Measurements from ENCODE around the gene SF3B1. TPM values are rescaled to one million over a fixed set of nuclear protein-coding genes. Genes with fewer than 3 reads are reported as not detected.
"Not testable (repeated sequence)": the region's sequence is repeated elsewhere in the genome, so short reads cannot be mapped to it uniquely, and the experiment has no call there.

SF3B1 gene
- total RNA-seq, 1 donor from 2014 or later = 370 TPM

GRCh38 chr2:197378086-197378485 lies 56.7 kb downstream of the SF3B1 start:
- no peak for DNase-seq (ENCODE audit: low spot score, unreplicated experiment)
- Mint-ChIP-seq H3K4me3 (ENCODE audit: low read depth) (no peak overlapping the region), H3K27me3 (no peaks in the 10 kb centered on the region), H3K36me3 (ENCODE audit: insufficient read depth) (no peaks in the 10 kb centered on the region), H3K4me1 (ENCODE audit: low read depth) (peaks cover 7% of the 10 kb centered on the region), H3K27ac (no peak overlapping the region), H3K9me3 (ENCODE audit: low read depth) (no peaks in the 10 kb centered on the region)
- no peak for TF ChIP-seq CTCF (IDR thresholded peaks at IDR 0.05; ENCODE audit: unreplicated experiment)

GRCh38 chr2:197377670-197378069 lies 57.2 kb downstream of the SF3B1 start:
- Mint-ChIP-seq H3K9me3 (ENCODE audit: low read depth) (no peaks in the 10 kb centered on the region), H3K36me3 (ENCODE audit: insufficient read depth) (no peaks in the 10 kb centered on the region), H3K27ac (no peak overlapping the region), H3K27me3 (no peaks in the 10 kb centered on the region), H3K4me1 (ENCODE audit: low read depth) (peaks cover 7% of the 10 kb centered on the region), H3K4me3 (ENCODE audit: low read depth) (no peak overlapping the region)
- no peak for TF ChIP-seq CTCF (IDR thresholded peaks at IDR 0.05; ENCODE audit: unreplicated experiment)
- DNase-seq (ENCODE audit: low spot score, unreplicated experiment) = no peak

- Mint-ChIP-seq H3K4me3 (ENCODE audit: low read depth) (no peak overlapping the region), H3K9me3 (ENCODE audit: low read depth) (peaks cover 3% of the 10 kb centered on the region), H3K4me1 (ENCODE audit: low read depth) (no peaks in the 10 kb centered on the region), H3K36me3 (ENCODE audit: insufficient read depth) (no peaks in the 10 kb centered on the region), H3K27me3 (no peaks in the 10 kb centered on the region), H3K27ac (no peak overlapping the region)
- no peak for TF ChIP-seq CTCF (IDR thresholded peaks at IDR 0.05; ENCODE audit: unreplicated experiment)
- no peak for DNase-seq (ENCODE audit: low spot score, unreplicated experiment)
Observed at GRCh38 chr2:197372592-197372991, 62.2 kb downstream of the SF3B1 start.

- H3K4me1 Mint-ChIP-seq (ENCODE audit: low read depth); DNase-seq (ENCODE audit: low spot score, unreplicated experiment); H3K36me3 Mint-ChIP-seq (ENCODE audit: insufficient read depth); H3K27me3 Mint-ChIP-seq; H3K9me3 Mint-ChIP-seq (ENCODE audit: low read depth); H3K27ac Mint-ChIP-seq; H3K4me3 Mint-ChIP-seq (ENCODE audit: low read depth): not testable (repeated sequence)
Observed at GRCh38 chr2:197370664-197371063, 64.2 kb downstream of the SF3B1 start.

GRCh38 chr2:197369933-197370320 lies 64.9 kb downstream of the SF3B1 start:
- no peak for DNase-seq (ENCODE audit: low spot score, unreplicated experiment)
- H3K4me3 Mint-ChIP-seq (ENCODE audit: low read depth) = no peak overlapping the region
- H3K36me3 Mint-ChIP-seq (ENCODE audit: insufficient read depth) = no peaks in the 10 kb centered on the region
- H3K9me3 Mint-ChIP-seq (ENCODE audit: low read depth) = peaks cover 3% of the 10 kb centered on the region
- H3K27me3 Mint-ChIP-seq = no peaks in the 10 kb centered on the region
- no peak overlapping the region for H3K27ac Mint-ChIP-seq
- H3K4me1 Mint-ChIP-seq (ENCODE audit: low read depth) = no peaks in the 10 kb centered on the region
- TF ChIP-seq CTCF (IDR thresholded peaks at IDR 0.05; ENCODE audit: unreplicated experiment) = no peak

GRCh38 chr2:197369228-197369932 lies 65.4 kb downstream of the SF3B1 start:
- Mint-ChIP-seq H3K27me3 (no peaks in the 10 kb centered on the region), H3K36me3 (ENCODE audit: insufficient read depth) (no peaks in the 10 kb centered on the region), H3K9me3 (ENCODE audit: low read depth) (peaks cover 3% of the 10 kb centered on the region), H3K4me3 (ENCODE audit: low read depth) (no peak overlapping the region), H3K27ac (no peak overlapping the region), H3K4me1 (ENCODE audit: low read depth) (no peaks in the 10 kb centered on the region)
- no peak for TF ChIP-seq CTCF (IDR thresholded peaks at IDR 0.05; ENCODE audit: unreplicated experiment)
- no peak for DNase-seq (ENCODE audit: low spot score, unreplicated experiment)

All from progenitor cell of endocrine pancreas (in vitro differentiated cells).